G401.6 (cell line): Measurements from ENCODE around the gene CYTH4.

Experiments
- FAIRE-seq: peaks from 2 replicates; lab custom pipeline; 2012; peaks lifted over from hg19 to GRCh38; lab: Jason Lieb, UNC

CYTH4 gene

DNA sequence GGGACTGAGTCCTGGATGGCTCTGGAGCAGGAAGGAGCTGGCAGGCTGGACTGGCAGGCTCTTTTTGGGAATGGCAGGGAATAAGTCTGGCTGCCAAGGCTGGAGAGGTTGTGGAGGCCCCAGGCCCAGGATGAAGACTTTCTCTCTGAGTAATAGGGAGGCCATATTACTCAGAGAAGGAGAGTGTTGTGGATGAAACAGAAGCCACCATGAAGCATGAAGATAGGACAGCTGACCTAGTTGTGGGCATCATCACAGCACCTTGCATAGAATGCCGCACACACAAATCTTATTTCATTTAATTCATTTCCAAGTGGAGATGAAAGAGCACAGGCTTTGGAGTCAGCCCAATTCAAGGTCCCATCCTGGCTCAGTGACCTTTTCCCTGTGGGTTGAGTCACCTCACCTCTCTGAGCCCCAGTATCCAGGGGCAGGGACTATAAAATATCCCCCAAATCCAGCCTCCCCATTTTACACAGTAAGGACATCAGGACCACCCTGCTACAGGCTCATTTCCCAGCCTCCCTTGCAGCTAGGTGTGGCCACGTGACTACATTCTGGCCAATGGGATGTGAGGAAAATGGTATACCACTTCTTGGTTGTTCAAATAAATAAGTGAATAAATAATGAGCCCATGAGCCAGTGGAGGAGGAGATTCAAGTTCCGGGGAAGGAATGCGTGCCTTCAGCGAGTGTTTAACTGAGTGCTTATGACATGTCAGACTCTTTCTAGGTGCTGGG, 9.4 kb downstream of the CYTH4 start:
- FAIRE-seq, result no peak

DNA sequence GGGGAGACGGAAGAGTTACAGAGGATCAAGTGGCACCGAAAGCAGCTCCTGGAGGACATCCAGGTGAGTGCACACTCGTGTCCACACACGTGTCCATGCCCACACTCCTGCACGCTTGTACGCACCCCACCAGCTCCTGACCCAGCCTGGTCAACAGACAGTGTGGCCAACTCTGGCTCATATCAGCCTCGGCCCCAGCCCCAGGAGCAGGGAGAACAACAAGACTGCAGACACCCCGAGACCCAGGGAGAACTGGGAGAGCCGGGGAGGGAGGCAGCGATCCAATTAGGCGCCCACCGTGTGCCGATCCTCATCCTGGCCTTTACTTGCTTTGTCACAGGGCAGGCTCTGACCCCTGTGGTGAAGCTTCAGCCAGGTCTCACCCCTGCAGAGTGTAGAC, 10.3 kb downstream of the CYTH4 start:
- FAIRE-seq, result no peak

DNA sequence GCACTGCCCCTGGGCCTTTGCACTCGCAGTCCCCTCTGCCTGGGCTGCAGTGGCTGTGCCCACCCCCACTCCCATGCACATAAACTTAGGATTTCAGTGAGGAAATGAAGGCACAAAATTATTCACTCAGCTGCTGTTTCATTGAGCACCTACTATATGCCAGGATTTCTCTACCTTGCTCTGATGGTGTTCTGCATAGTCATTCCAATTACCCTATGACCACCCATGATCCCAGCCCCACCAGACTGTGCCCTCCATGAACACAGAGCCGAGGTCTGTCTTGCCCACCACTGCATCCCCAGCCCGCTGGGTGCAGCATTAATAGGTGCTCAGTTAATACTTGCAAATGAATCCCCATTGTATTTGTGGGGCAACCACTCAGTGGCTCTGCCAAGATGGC, 10.9 kb downstream of the CYTH4 start:
- FAIRE-seq, result no peak

DNA sequence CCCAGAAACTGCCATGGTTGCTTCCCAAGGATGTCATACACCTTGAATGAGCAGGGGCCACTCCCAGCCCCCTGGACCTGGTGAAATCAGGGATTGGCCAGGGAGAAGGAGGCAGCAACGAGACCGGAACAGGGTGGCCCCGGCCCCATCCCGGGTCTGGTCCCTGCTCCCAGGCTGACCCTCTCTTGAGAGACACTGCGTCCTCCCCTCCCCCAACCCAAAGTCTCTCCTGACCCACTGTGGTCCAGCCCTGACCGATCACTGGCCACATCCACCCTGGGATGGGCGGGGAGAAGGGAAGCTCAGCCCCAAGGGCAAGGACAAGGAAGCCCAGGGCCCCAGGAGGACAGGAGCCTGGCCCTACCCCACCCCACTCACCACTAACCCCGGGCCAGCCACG, 12.4 kb downstream of the CYTH4 start:
- FAIRE-seq, result no peak

DNA sequence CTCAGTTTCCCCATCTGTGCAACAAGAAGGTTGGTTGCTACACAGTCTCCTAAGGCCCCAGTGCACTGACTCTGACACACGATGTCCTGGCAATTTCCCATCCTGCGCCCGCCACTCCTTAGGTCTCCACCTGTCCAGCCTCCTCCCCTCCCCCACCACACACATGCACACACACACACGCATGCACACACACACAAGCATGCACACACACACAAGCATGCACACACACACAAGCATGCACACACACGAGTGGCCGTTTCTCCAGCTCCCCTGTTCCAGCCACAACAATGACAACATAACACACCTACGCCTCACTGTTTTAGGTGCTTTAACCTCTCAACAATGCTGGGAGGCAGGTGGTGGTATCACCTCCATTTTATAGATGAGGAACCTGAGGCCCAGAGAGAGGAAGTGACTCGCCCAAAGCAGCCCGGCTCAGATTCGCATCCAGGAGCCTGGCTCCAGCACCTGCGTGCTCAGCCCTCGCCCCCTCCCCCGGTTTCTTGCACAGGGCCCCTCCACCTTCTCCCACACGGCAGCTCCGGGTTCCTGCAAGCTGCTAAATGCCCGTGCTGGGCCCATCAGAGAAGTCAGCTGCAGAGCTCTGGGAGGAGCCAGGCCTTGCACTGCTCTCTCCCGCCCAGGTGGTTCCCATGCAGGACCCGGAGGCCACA, 13.0 kb downstream of the CYTH4 start:
- FAIRE-seq, result no peak

DNA sequence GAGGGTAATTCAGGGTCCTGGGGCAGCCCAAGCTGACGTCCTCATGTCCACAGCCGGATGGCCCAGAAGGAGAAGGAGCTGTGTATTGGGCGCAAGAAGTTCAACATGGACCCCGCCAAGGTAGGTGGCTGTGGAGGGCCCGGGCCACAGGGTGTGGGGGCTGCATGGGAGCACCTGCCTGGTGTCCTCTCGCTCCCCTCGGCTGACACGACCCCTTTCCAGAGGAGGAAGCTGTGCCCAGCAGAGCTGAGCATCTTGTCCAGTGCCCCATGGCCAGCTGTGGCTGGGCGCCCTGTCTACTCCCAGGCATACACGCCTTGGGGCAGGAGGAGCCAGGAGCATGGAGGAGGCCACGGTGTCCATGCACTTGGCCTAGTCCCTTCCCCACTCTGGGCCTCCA, 13.6 kb downstream of the CYTH4 start:
- FAIRE-seq, result no peak

DNA sequence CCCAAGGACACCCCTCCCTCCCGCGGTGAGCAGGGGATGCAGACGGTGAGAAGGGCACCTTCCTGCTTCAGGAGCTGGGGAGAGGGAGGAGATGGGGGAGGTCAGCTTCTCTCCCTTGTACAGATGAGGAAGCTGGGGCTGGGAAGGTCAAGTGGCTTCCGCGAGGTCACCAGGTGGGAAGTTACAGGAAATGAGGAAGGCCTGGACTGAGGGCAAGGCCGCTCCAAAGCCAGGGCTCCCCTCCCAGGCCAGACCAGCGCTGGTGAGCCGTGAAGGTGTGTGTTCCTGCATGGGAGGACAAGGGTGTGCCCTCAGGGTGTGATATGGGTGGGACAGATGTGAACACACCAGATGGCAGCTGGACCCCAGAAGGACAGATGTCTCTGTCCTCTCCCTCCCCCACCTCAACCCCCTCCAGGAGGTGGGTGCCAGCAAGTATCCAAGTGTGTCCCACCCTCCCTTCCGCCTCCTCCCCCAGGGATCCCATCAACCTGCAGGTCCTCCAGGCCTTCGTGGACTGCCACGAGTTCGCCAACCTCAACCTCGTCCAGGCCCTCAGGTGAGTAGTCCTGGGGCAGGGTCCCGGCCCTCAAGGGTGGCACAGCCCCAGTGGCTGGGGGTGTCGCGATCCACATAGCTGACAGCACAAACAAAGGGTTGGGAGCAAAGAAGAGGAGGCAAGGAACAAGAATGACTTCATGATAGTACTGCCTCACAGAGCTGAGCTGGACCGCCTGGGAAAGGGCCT, 16.6 kb downstream of the CYTH4 start:
- no peak for FAIRE-seq

DNA sequence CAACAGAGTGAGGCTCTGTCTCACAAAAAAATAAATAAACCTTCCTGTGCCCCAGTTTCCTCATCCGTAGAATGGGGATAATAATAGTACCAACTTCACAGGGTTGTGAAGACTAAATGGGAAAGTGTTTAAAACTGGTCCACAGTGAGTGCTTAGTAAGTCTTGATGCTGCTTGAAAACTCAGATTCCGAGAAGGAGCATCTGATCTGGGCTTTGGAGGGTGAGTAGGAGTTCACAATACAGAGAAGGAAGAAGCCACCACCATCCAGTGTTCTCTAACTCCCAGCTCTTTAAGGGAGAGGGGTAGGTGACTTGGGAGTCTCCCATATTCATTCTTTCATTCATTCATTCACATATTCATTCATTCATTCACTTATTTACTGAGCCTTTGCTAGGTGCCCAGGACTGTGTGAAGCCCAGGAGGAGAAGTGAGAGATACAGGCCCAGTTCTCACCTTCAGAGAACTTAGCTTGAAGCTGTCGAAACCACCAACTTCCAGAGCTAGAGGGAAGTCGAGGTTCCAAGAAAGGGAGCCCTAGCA, 17.7 kb downstream of the CYTH4 start:
- no peak for FAIRE-seq

DNA sequence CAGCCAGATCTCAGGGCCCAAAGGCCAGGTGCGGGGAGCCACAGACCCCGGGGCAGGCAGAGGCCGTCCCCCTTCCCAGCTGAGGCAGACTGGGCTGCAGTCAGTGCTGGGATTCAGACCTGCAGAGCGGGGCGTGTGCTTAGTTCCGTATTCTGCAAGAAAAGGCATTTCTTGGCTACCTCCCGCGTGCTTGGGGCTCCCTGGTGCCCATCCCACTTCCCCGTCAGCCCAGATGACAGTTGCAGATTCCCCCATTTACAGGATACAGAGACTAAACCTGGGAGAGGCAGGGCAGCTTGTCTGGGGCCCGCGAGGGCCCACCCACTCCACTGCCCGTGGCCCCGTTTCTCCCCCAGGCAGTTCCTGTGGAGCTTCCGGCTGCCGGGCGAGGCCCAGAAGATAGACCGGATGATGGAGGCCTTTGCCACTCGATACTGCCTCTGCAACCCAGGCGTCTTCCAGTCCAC, 18.3 kb downstream of the CYTH4 start:
- no peak for FAIRE-seq

DNA sequence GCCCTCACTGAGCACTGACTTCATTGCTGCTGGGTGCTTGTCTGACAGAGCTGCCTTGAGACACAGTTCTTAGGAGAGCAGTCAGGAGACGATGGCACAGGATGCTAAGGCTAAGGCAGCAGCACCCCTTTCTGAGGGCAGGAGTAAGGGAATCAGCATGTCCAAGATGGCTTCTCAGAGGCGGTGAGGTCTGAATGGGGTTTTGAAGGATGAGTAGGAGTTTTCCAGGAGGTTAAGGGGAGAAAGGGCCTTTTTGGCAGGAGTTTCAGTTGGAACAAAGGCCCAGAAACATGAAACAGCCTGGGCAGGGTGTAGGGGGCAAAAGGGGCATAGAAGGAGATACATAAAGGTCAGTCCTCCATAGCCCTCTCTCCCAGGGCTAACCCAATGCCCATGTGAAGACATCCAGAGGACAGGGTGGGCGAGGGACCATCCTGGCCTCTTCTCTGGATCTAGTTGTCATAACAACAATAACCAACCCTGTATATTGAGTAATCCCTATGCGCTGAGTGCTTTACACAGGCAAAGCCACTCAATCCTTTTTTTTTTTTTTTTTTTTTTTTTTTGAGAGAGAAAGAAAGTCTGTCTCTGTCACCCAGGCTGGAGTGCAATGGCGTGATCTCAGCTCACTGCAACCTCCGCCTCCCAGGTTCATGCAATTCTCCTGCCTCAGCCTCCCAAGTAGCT, 19.0 kb downstream of the CYTH4 start:
- FAIRE-seq, result no peak

DNA sequence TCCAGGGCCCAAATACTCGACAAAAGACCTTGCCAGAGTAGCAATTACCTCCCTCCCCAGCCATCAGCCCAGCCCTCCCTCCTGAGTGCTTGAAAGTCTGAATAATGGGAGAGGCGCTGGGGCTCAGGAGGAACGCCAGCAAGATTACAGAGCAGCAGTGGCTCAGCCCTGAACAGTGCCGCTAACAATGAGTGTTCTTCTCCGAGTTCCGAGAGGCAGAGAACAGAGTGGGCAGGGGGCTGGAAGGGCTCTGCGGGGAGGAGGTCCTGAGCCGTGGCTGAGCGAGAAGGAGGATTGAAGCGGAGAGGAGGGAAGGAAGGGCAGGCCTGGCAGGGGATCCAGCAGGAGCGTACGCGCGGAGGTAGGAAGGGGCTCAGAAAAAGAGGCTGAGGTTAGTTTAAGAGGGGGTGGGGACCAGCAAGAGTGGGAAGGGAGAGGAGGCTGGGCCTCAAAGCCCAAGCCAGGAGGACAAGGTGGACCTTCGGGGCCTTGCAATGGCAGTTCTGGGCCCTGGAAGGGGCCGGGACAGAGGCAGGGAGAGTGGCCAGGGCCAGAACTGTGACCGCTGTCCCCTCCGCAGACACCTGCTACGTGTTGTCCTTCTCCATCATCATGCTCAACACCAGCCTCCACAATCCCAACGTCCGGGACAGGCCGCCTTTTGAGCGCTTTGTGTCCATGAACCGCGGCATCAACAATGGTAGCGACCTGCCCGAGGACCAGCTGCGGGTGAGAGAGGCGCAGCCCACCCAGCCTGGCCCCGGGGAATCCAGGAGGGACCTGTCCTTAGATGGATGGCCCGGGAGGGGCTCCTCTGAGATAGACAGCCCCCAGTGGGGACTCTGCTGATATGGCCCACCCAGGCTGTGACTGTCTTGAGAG, 20.6 kb downstream of the CYTH4 start:
- FAIRE-seq, result no peak

DNA sequence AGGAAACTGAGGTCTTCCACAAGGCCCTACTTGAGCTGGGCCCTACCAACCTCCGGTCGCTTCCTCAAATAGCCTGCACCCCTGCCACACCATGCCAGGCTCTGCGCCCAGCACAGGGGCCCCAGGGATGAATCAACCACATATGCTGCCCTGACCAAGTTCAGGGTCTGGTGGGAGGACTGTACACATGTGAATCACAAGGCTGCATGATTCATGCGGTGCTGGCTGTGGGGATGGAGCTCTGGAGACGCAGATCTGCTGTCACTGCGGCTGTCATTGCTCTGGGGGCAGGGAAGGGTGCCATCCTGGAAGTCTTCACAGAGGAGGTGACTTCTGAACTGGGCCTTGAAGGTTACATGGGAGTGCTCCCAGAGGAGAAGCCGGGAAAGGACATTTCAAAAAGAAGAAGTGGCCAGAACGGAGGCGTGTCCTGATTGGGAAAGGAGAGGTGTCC, 21.5 kb downstream of the CYTH4 start:
- no peak for FAIRE-seq

DNA sequence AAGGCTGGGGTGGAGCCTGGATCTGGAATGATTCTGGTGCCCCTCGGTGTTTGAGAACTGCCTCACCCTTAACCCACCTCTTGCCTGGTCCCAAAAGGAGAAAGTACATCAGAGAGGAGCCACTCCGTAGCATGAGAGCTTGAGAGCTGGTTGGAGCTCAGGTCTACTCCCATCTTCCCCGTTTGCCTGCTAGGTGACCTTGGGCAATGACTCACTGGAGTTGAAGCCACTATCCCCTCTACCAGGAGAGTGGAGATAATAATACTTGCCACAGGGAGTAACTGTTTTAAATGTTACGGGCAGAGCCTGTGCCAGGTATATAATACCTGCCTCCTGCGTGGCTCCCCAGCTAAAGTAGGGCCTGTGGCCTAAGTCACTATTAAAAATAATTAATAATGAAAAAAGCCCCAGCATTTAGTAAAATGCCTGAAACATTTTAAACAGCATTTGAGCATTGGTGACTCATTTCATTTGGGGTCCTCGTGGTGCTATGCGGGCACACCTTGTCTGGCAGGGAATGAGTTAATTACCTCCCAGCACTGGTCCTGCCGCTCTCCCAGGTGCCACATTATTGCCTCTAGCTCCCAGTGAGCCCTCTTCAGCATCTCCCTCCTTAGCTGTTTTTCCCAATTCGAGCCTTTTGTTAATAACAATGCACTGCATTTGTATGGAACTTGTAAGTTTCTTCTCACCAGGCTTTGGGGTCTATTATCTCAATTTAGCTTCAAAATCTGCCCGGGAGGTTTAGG, 22.5 kb downstream of the CYTH4 start:
- no peak for FAIRE-seq

DNA sequence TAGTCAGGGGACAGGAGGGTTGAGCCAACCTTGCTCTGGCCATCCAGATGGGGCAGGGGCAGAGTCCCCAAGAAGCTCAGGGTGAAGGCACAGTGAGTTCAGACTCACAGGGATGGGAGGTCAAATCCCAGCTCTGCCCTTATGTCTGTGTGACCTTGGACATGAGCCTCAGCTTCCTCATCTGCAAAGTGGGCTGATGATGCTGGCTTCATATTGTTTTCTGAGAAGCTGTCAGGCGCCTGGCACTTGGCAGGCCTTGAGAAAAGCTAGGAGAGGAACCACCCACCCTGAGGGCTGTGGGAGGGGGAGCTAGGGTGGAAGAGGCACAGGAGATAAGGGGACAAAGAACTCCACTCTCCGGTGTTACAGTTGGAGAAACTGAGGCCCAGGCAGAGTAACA, 23.6 kb downstream of the CYTH4 start:
- FAIRE-seq, result no peak

DNA sequence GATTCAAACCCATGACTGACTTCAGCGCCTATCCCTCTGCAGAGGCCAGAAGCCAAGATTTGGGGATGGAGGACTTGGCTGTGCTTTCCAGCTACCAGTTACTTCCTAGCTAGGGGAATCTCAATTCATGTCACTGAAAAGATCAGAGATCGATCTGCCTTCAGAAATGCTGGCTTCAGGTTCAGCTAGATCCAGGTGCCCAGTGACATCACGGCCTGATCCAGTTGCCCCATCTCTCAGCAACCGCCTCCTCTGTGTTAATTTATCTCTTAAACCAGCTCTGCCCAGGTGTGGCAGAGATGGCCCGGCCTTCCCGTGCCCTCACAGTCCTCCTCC, 24.2 kb downstream of the CYTH4 start:
- no peak for FAIRE-seq

DNA sequence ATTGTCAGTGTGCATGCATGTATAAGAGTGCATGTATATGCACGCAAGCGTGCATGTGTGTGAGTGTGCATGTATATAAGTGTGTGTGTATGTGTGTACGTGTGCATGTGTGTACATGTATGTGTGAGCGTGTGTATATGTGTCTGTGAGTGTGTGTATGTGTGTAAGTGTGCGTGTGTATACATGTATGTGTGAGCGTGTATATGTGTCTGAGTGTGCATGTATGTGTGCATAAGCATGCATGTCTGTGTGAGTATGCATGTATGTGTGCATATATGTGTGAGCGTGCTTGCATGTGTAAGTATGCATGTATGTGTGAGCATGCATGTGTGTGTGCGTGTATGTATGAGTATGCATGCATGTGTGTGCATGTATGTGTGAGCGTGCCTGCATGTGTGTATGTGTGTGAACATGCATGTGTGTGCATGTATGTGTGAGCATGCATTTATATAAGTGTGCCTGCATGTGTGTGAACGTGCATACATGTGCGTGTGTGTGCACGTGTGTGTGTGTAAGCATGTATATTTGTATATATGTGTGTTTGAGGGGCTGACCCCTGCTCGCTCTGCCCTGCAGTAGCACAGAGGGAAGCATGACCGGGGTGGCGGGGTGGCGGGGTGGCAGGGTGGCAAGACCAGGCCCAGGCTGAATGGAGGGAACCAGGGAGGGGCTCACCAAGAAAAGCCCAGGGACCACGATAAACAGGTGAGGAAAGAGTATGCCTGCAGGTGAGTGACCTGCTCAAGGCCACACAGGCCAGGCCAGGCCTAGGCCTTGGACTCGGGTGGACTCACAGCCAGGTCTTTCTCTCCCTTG, 26.3 kb downstream of the CYTH4 start:
- no peak for FAIRE-seq

DNA sequence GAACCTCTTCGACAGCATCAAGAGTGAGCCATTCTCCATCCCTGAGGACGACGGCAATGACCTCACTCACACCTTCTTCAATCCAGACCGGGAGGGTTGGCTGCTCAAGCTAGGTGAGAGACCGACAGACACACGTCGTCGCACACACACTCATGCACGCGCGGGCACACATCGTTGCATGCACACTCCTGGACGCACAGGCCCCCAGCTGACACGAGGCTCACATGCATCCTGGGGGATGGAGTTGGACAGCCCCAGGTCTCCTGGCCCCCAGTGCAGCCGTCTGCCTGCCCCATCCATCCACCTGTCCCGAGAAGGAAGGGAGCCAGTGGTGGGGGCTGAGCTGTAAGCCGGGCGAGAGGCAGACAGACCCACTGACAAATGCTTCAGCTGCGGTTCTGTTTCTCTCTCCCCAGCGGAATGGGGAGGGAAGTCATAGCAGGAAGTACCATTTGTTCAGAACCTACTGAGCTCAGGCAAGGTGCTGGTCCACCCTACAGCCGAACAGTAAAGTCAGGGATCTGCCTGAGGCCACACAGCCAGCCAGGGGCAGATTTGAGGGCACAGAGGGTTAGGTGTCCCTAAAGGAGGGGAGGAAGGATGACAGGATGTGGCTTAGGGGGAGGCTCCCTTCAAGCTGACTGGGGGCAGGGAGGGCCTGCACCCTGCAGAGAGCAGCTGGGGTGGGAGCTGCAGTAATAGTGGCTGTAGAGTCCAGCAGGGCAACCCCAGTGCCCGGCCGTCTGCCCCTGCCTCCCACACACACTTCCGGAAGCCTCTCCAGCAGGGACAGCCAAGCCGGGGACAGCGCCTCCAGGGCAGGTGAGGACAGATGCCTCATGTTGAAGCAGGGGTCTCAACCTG, 27.1 kb downstream of the CYTH4 start:
- FAIRE-seq, result no peak

DNA sequence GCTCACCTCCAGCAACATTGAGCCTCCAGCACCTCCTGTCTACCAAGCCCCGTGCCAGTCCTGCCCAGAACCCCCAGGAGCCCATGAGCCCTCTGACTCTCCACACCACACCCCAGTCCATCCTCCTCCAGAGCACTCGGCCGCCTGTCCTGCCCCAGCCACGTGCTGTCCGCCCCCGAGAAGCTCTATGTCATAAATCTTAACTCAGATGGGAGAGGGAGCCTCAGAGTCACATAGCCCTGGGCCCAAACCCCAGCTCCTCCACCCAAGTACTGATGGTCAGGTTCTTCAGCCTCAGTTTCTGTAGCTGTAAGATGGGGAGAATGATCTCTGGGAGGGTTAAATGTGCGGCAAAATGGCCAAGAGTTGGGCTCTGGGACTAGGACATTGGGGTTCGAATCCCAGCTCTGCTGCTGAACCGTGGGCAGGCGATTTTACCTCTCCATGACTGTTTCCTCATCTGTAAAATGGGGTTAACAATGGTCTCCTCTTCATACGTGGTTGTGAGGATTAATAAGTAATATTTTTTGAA, 27.8 kb downstream of the CYTH4 start:
- FAIRE-seq, result no peak
